Pancreas (tissue), 10 donors: ENCODE measurements around the gene C11orf86. TPM values are rescaled to one million over a fixed set of nuclear protein-coding genes. Genes with fewer than 3 reads are reported as not detected.

Source experiments
- ATAC-seq, 4 donors: fragments of 200-7000 bp; cut with Tn5 transposase; one replicate each; pipeline versions ENCODE4 v1.8.0 to v1.9.1; 2020; ENCODE audit warnings: mild to moderate bottlenecking in 4 of 4, moderate library complexity in 4 of 4
- DNase-seq, 6 donors: peaks; one replicate each; pipeline ENCODE4 v3.0.0-alpha.2; 2020
- FAIRE-seq: peaks from 2 replicates; lab custom pipeline; 2012; peaks lifted over from hg19 to GRCh38; lab: Jason Lieb, UNC
- H3K27ac ChIP-seq, 4 donors: fragments of 200-600 bp; sonication (generic); 1 replicate in 3 of 4; 2 replicates in 1 of 4; pipeline versions ENCODE4 v1.5.0 to v1.8.0; 2020
- H3K27me3 ChIP-seq, 4 donors: fragments of 200-600 bp; one replicate each; pipeline ENCODE4 v1.8.0; 2021
- H3K36me3 ChIP-seq, 3 donors: fragments of 200-600 bp; sonication (generic) in 1 of 3; one replicate each; pipeline versions ENCODE4 v1.5.0 to v1.8.0; 2020 to 2021
- H3K4me1 ChIP-seq, 3 donors: fragments of 200-600 bp; one replicate each; pipeline ENCODE4 v1.8.0; 2021
- H3K4me3 ChIP-seq, 4 donors: fragments of 200-600 bp; sonication (generic) in 2 of 4; one replicate each; pipeline versions ENCODE4 v1.5.0 to v1.8.0; 2020 to 2021
- H3K9me3 ChIP-seq, 4 donors: fragments of 200-600 bp; one replicate each; pipeline ENCODE4 v1.8.0; 2021
- WGBS, 2 donors: extraction: QIAGEN DNeasy Blood & Tissue Kit; methylation state at CpG; one replicate each; pipeline ENCODE4 v1.1.7; 2013; 5-methylcytosine and 5-hydroxymethylcytosine counted together
- intact Hi-C, 3 donors: fragments of 100-400 bp; cut with DNase I; formaldehyde crosslinking; loops; one replicate each; pipeline versions ENCODE4 v1.11.1 to v1.14.2; 2022
- polyA plus RNA-seq, 2 donors: library from polyadenylated mRNA; stranded (reverse); fragments of 200-250 nt; gene quantifications; one replicate each; pipeline ENCODE4 v1.2.3, GENCODE V29; 2013
- total RNA-seq, 6 donors: library from RNA; stranded (reverse); fragmentation: NEBNext Ultra II Directional in 4 of 6; extraction: Animal tissue kit (Norgen Biotek cat#: 25700) in 4 of 6; gene quantifications; one replicate each; pipeline versions ENCODE4 v1.2.1 to v1.2.4, GENCODE V29; 2021 to 2023
- TF ChIP-seq, protein P1 (sequence below), 4 donors: fragments of 200-600 bp; sonication (generic) in 3 of 4; IDR thresholded peaks; one replicate each; pipeline versions ENCODE4 v1.5.0 to v1.8.0; 2021; ENCODE audit warnings: antibody characterized with exemption in 4 of 4
- donor health status: healthy with polysubstance abuse.
- donor health status: DM: no; HTN: no; CAD: no; lungs with moderate emphysema.
- donor health status: DM: no; HTN: no; CAD: no.
- donor health status: control.
- donor health status: control.
- donor health status: Bipolar disorder and iron deficiency.
- donor health status: DM: yes; HTN: yes; CAD: no.
- donor health status: DM: no; HTN: no; CAD: no.
- donor health status: DM: no; HTN: no; CAD: no.
- donor health status: DM: yes; HTN: yes; CAD: no.

C11orf86 gene
- total and polyA plus RNA-seq, 8 donors, result 0.07 to 0.38 TPM; not detected in 6

GRCh38 chr11:66962247-66962646 lies 12.9 kb upstream of the C11orf86 start:
- TF ChIP-seq, protein P1, sequence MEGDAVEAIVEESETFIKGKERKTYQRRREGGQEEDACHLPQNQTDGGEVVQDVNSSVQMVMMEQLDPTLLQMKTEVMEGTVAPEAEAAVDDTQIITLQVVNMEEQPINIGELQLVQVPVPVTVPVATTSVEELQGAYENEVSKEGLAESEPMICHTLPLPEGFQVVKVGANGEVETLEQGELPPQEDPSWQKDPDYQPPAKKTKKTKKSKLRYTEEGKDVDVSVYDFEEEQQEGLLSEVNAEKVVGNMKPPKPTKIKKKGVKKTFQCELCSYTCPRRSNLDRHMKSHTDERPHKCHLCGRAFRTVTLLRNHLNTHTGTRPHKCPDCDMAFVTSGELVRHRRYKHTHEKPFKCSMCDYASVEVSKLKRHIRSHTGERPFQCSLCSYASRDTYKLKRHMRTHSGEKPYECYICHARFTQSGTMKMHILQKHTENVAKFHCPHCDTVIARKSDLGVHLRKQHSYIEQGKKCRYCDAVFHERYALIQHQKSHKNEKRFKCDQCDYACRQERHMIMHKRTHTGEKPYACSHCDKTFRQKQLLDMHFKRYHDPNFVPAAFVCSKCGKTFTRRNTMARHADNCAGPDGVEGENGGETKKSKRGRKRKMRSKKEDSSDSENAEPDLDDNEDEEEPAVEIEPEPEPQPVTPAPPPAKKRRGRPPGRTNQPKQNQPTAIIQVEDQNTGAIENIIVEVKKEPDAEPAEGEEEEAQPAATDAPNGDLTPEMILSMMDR (IDR thresholded peaks at IDR 0.05), result no peak
- DNase-seq, result no peak
- FAIRE-seq, result no peak
- Histone ChIP-seq H3K27me3 (no peaks in the 10 kb centered on the region), H3K4me1 (peaks cover 0 to 8% (median 0%) of the 10 kb centered on the region in 3 donors), H3K27ac (no peak overlapping the region), H3K9me3 (no peaks in the 10 kb centered on the region), H3K4me3 (no peak overlapping the region), H3K36me3 (no peaks in the 10 kb centered on the region)
- 87 to 91% methylated on average over 2 of the region's 2 CpGs for WGBS, 2 donors
- intact Hi-C loops, result no loop called here
- ATAC-seq, result no peak

DNA sequence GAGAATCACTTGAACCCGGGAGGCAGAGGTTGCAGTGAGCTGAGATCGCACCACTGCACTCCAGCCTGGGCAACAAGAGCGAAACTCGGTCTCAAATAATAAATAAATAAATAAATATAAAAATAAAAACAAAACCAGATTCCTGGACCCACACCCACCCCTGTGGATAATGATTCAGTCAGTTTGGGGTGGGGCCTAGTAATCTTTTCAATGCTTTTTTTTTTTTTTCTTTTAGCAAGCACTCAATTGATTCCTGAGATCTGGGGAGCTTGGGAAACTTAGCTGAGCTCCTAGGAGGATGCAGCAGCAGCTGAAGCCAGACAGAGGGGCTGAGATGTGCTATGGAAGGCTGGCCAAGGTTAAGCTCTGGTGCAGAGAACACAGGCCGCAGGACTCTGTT lies 12.3 kb upstream of the C11orf86 start:
- Histone ChIP-seq H3K9me3 (no peaks in the 10 kb centered on the region), H3K27ac (no peak overlapping the region), H3K36me3 (no peaks in the 10 kb centered on the region), H3K27me3 (no peaks in the 10 kb centered on the region), H3K4me1 (peaks cover 0 to 4% (median 0%) of the 10 kb centered on the region in 3 donors), H3K4me3 (no peak overlapping the region)
- TF ChIP-seq, protein P1 (IDR thresholded peaks at IDR 0.05), result no peak
- DNase-seq (no peak), FAIRE-seq (no peak), ATAC-seq (no peak)
- intact Hi-C loops, result no loop called here
- 82 to 98% methylated on average over 4 to 5 of the region's 5 CpGs for WGBS, 2 donors

DNA sequence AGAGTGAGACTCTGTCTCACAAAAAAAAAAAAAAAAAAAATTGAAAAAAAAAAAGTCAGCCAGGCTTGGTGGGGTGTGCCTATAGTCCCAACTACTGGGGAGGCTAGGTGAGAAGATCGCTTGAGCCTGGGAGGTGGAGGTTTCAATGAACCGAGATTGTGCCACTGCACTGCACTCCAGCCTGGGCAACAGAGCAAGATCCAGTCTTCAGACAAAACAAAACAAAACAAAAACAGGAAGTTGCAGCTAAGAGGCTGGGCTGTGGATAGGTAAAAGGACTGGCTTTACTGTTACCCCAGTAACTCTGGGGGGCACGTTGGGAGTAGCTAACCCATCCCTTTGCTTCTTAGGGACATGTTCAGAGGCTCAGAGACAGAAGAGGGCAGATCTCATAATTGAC lies 10.6 kb upstream of the C11orf86 start:
- no peak overlapping the region for H3K27ac ChIP-seq

DNA sequence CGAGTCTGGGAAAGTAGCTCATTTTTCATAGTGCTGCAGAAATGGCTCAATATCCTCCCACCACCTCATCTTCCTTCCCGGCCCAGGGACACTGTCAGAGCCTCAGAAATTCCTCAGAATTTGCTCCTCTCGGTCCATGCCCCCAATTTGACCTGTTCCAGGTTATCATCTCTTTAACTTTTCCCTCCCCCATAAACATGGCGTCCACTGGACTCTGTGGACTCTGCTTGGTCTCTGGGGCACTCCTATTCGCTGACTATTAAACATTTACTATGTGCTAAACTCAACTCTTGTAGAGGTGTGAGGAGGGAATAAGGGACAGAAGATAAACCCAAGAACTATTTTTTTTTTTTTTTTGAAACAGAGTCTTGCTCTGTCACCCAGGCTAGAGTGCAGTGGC lies 8.8 kb upstream of the C11orf86 start:
- H3K27ac ChIP-seq, result no peak overlapping the region
- H3K4me1 ChIP-seq, result no peaks in the 10 kb centered on the region
- FAIRE-seq (no peak), DNase-seq (no peak), ATAC-seq (no peak)
- WGBS, 2 donors, result 59 to 69% methylated on average over 5 of the region's 5 CpGs
- H3K4me3 ChIP-seq, result no peak overlapping the region
- no peaks in the 10 kb centered on the region for H3K36me3 ChIP-seq
- intact Hi-C loops, result no loop called here
- H3K27me3 ChIP-seq, result no peaks in the 10 kb centered on the region
- H3K9me3 ChIP-seq, result no peaks in the 10 kb centered on the region
- TF ChIP-seq, protein P1 (IDR thresholded peaks at IDR 0.05), result no peak

More for the DNA sequence above, 10.6 kb upstream of the C11orf86 start:
- intact Hi-C loops, result no loop called here
- TF ChIP-seq, protein P1 (IDR thresholded peaks at IDR 0.05), result no peak
- Histone ChIP-seq H3K36me3 (no peaks in the 10 kb centered on the region), H3K4me3 (no peak overlapping the region), H3K9me3 (no peaks in the 10 kb centered on the region), H3K4me1 (no peaks in the 10 kb centered on the region), H3K27me3 (no peaks in the 10 kb centered on the region)
- FAIRE-seq (no peak), DNase-seq (no peak), ATAC-seq (no peak)
- WGBS, 2 donors, result 67 to 69% methylated on average over 3 of the region's 3 CpGs

- DNase-seq (no peak), FAIRE-seq (no peak), ATAC-seq (no peak)
- Histone ChIP-seq H3K4me1 (no peaks in the 10 kb centered on the region), H3K4me3 (no peak overlapping the region), H3K36me3 (no peaks in the 10 kb centered on the region), H3K27ac (no peak overlapping the region), H3K9me3 (no peaks in the 10 kb centered on the region), H3K27me3 (no peaks in the 10 kb centered on the region)
- intact Hi-C loops, result no loop called here
- WGBS, 2 donors, result 75 to 77% methylated on average over 5 of the region's 5 CpGs
- TF ChIP-seq, protein P1 (IDR thresholded peaks at IDR 0.05), result no peak
Observed at GRCh38 chr11:66967670-66968425, 7.3 kb upstream of the C11orf86 start.
